ENCODE measurements around the gene NRXN3. TPM values are rescaled to one million over a fixed set of nuclear protein-coding genes. Genes with fewer than 3 reads are reported as not detected.

Gene NRXN3
- total and polyA plus RNA-seq, 2 experiments from 2014 or later, result 1.0 to 1.8 TPM

DNA sequence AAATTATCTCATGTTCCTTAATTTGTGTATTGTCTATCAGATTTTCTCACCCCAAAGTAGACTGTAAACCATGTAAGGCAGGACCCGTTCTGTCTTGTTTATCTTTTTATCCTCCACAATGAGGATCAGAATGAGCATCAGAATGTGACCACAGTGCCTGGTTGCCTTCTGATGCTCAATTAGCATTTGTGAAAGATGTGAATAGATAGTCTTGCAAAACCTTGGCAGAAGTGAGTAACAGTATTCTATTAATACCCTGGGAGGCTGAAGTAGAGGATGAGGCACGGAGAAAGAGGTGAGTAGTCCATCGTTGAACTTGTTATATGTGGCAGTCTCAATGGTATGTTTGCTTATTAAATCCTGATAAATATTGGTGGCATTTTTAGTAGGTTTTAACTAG is 781.4 kb downstream of the NRXN3 start:
- H3K27me3 ChIP-seq (ENCODE audit: insufficient read depth), result no peaks in the 10 kb centered on the region
- DNase-seq (ENCODE audit: low spot score), result no peak
- H3K79me2 ChIP-seq (replicated peaks; ENCODE audit: insufficient read depth), result no peaks in the 10 kb centered on the region
- H3F3A ChIP-seq (replicated peaks; ENCODE audit: low read depth), result no peaks in the 10 kb centered on the region
- Mint-ChIP-seq H3K4me3 (no peak overlapping the region), H3K27ac (no peak overlapping the region), H3K4me1 (no peaks in the 10 kb centered on the region), H3K36me3 (ENCODE audit: low read depth) (no peaks in the 10 kb centered on the region), H3K27me3 (ENCODE audit: insufficient read depth, low read depth, poor library complexity) (no peaks in the 10 kb centered on the region), H3K9me3 (no peaks in the 10 kb centered on the region)
- H4K20me1 ChIP-seq (replicated peaks; ENCODE audit: insufficient read depth), result no peaks in the 10 kb centered on the region
- no peak for ATAC-seq
- H3K36me3 ChIP-seq (ENCODE audit: insufficient read depth), result no peaks in the 10 kb centered on the region
- H3K4me1 ChIP-seq (ENCODE audit: insufficient read depth), result no peaks in the 10 kb centered on the region
- H3K4me3 ChIP-seq, result no peak overlapping the region
- H3K27ac ChIP-seq (ENCODE audit: low read depth), result no peak overlapping the region
- no peak overlapping the region for H2AFZ ChIP-seq
- H3K4me2 ChIP-seq, result no peak overlapping the region
- TF ChIP-seq ZNF114 (CRISPR knock-in tag; IDR thresholded peaks at IDR 0.05), result no peak
- TF ChIP-seq, protein P1, sequence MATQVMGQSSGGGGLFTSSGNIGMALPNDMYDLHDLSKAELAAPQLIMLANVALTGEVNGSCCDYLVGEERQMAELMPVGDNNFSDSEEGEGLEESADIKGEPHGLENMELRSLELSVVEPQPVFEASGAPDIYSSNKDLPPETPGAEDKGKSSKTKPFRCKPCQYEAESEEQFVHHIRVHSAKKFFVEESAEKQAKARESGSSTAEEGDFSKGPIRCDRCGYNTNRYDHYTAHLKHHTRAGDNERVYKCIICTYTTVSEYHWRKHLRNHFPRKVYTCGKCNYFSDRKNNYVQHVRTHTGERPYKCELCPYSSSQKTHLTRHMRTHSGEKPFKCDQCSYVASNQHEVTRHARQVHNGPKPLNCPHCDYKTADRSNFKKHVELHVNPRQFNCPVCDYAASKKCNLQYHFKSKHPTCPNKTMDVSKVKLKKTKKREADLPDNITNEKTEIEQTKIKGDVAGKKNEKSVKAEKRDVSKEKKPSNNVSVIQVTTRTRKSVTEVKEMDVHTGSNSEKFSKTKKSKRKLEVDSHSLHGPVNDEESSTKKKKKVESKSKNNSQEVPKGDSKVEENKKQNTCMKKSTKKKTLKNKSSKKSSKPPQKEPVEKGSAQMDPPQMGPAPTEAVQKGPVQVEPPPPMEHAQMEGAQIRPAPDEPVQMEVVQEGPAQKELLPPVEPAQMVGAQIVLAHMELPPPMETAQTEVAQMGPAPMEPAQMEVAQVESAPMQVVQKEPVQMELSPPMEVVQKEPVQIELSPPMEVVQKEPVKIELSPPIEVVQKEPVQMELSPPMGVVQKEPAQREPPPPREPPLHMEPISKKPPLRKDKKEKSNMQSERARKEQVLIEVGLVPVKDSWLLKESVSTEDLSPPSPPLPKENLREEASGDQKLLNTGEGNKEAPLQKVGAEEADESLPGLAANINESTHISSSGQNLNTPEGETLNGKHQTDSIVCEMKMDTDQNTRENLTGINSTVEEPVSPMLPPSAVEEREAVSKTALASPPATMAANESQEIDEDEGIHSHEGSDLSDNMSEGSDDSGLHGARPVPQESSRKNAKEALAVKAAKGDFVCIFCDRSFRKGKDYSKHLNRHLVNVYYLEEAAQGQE (IDR thresholded peaks at IDR 0.05; ENCODE audit: unreplicated experiment), result no peak
- H3K9me2 ChIP-seq (ENCODE audit: insufficient read depth), result no peaks in the 10 kb centered on the region

- Mint-ChIP-seq H3K4me3 (no peak overlapping the region), H3K9me3 (no peaks in the 10 kb centered on the region), H3K27ac (no peak overlapping the region), H3K27me3 (ENCODE audit: insufficient read depth, low read depth, poor library complexity) (no peaks in the 10 kb centered on the region), H3K4me1 (peaks cover 4% of the 10 kb centered on the region; the same call in 2 of the 3 replicates), H3K36me3 (ENCODE audit: low read depth) (no peaks in the 10 kb centered on the region)
- no peak for TF ChIP-seq POLR2AphosphoS5 (IDR thresholded peaks at IDR 0.05; ENCODE audit: low read depth)
- TF ChIP-seq, protein P2, sequence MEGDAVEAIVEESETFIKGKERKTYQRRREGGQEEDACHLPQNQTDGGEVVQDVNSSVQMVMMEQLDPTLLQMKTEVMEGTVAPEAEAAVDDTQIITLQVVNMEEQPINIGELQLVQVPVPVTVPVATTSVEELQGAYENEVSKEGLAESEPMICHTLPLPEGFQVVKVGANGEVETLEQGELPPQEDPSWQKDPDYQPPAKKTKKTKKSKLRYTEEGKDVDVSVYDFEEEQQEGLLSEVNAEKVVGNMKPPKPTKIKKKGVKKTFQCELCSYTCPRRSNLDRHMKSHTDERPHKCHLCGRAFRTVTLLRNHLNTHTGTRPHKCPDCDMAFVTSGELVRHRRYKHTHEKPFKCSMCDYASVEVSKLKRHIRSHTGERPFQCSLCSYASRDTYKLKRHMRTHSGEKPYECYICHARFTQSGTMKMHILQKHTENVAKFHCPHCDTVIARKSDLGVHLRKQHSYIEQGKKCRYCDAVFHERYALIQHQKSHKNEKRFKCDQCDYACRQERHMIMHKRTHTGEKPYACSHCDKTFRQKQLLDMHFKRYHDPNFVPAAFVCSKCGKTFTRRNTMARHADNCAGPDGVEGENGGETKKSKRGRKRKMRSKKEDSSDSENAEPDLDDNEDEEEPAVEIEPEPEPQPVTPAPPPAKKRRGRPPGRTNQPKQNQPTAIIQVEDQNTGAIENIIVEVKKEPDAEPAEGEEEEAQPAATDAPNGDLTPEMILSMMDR (conservative IDR thresholded peaks at IDR 0.05; ENCODE audit: low read depth in 2 of 2), result peak; percentile 81 to 89
- Histone ChIP-seq H3K27ac (ENCODE audit: low read depth) (no peak overlapping the region), H3K79me2 (replicated peaks; ENCODE audit: insufficient read depth) (no peaks in the 10 kb centered on the region), H4K20me1 (replicated peaks; ENCODE audit: insufficient read depth) (no peaks in the 10 kb centered on the region), H2AFZ (no peak overlapping the region), H3K4me3 (no peak overlapping the region), H3K4me2 (no peak overlapping the region), H3F3A (replicated peaks; ENCODE audit: low read depth) (no peaks in the 10 kb centered on the region), H3K27me3 (ENCODE audit: insufficient read depth) (no peaks in the 10 kb centered on the region), H3K36me3 (ENCODE audit: insufficient read depth) (no peaks in the 10 kb centered on the region), H3K9me2 (ENCODE audit: insufficient read depth) (no peaks in the 10 kb centered on the region), H3K4me1 (ENCODE audit: insufficient read depth) (no peaks in the 10 kb centered on the region)
- DNase-seq (ENCODE audit: low spot score) (peak; percentile 73), ATAC-seq (peak; percentile 82)
Observed at GRCh38 chr14:78959674-78960264, 789.6 kb downstream of the NRXN3 start.

All from GM23338 (cell line).